Embryonic facial prominence (tissue), 1 donor: ENCODE results near the gene RNF103.
"Not testable (repeated sequence)": the region's sequence is repeated elsewhere in the genome, so short reads cannot be mapped to it uniquely, and the experiment has no call there.

Source experiments
- DNase-seq: peaks from one replicate; pipeline ENCODE4 v3.0.0-alpha.2; 2016; ENCODE audit errors: extremely low spot score

The RNF103 gene, protein sequence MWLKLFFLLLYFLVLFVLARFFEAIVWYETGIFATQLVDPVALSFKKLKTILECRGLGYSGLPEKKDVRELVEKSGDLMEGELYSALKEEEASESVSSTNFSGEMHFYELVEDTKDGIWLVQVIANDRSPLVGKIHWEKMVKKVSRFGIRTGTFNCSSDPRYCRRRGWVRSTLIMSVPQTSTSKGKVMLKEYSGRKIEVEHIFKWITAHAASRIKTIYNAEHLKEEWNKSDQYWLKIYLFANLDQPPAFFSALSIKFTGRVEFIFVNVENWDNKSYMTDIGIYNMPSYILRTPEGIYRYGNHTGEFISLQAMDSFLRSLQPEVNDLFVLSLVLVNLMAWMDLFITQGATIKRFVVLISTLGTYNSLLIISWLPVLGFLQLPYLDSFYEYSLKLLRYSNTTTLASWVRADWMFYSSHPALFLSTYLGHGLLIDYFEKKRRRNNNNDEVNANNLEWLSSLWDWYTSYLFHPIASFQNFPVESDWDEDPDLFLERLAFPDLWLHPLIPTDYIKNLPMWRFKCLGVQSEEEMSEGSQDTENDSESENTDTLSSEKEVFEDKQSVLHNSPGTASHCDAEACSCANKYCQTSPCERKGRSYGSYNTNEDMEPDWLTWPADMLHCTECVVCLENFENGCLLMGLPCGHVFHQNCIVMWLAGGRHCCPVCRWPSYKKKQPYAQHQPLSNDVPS

DNA sequence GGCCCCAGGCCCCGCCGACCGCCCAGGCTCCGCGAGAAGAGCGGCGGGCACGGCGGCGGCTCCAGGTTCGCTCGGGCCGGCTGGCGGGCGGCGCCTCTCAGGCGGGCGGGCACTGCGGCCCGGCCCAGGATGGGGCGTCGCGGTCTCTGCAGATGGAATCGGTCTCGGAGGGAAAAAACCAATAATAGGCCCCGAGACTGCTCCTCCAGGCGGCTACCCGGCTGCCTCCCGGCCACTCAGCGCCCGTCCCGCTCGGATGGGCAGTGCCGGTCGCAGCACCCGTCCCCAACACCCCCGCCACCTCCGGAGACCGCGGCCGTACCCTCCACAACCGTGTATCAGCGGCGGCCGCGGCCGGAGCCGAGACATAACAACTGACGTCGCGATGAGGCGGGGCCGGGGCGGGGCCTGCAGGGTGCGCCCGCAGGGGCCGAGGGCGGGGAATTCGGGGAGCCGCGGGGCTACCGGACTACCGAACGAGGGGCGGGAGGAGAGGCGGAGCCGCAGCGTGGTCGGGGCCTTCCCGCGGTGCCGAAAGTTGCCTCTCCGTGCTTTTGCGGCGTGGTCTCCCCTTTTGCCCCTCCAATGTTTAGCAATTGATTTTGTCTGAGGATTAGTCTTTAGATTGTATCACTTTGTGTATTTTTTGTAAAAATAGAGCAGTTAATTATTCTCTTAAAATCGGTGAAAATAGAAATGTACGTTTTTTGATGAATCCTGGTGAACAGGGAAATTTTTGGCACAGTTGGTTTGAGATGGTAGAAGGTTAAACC lies at the start of gene RNF103:
TSS of gene RNF103 (minus strand) at position 372 of the 773 bp plus-strand sequence. CDS start 979 bp downstream, outside the sequence.
- peak; percentile 85 for DNase-seq

DNA sequence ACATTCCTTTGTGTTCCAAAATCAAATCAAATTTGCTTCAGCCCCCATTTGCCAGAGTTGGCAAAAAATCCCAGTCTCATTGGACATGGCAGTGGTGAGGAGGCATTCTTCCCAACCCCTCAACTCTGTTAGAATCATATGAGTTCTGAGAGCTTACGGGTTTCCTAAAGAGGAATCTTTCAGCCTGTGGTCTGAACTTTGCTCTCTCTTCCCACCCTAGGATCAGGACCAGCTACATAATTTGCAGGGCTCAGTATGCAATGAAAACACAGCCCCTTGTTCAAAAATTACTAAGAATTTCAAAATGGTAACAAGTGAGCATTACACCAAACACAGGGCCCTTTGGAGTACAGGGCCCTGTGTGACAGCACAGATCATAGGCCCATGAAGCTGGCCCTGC lies 49.3 kb upstream of the RNF103 start:
- DNase-seq: no peak

DNA sequence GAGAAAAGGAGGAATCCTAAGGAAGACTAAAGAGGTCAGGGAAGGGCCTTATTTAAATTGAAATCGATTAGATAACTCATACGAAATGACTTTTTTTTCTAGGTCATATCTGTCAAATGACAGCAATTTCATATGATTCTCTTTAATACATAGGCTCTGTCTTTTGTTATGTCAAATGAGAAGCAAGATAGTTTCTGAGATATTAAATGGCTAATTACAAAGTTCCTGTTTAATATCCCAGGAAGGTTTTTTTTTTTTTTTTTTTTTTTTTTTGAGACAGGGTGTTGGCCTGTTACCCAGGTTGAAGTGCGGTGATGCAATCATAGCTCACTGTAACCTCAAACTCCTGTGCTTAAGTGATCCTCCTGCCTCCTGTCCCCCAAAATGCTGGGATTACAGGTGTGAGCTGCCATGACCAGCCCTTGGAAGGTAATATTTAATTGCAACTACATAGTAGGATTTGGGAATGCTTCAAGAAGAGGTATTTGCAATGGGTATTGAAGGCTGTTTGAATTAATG lies 48.4 kb upstream of the RNF103 start:
- DNase-seq: no peak

DNA sequence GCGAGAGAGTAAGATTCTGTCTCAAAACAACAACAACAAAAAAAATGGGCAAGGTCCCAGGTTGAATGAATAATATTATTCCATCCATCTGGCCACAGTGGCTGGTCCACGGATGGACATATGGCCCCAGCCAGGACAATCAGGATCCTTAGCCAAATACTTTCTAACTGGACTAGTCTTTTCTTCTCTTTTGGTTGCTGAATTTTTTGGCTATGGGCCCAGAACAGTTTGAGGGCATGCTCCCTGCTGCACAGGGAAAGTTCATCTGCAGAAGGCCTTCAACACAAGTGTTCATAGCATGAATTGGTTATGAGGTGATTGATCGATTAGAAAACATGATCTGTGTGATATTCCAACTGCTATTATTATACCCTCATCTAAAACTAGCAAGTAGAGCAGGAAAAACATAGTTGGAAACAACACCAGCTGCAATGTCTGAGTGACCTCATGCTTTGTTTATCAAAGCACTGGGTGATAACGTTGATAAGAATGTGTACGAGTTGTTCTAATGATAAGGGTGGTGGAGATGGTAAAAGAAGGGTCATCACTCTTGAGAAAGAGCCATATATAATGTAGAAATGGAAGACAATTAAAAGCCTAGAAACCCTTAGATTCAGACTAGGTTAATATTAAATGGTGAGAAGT lies 47.8 kb upstream of the RNF103 start:
- DNase-seq: no peak

DNA sequence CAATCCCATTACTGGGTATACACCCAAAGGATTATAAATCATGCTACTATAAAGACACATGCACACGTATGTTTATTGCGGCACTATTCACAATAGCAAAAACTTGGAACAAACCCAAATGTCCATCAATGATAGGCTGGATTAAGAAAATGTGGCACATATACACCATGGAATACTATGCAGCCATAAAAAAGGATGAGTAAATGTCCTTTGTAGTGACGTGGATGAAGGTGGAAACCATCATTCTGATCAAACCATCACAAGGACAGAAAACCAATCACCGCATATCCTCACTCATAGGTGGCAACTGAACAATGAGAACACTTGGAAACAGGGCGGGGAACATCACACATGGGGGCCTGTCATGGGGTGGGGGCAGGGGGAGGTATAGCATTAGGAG lies 45.7 kb upstream of the RNF103 start:
- DNase-seq: not testable (repeated sequence)

DNA sequence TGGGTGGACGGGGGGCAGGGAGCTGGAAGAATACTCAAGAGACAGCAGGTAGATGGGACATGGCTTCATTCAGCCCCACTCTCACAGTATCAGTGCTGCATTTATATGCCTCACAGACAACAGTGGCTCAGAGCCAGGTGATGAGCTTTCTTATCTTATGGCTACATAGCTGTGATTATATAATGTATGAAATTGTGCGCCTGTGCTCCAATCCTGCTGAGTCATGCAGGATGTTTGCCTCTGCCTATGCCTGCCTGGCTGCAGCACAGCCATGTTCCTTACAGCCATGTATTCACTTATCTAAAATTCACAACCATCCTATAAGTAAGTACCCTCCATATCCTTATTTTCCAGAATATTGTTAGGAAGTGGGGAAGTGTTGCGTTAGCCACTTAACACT lies 37.7 kb upstream of the RNF103 start:
- DNase-seq: no peak

DNA sequence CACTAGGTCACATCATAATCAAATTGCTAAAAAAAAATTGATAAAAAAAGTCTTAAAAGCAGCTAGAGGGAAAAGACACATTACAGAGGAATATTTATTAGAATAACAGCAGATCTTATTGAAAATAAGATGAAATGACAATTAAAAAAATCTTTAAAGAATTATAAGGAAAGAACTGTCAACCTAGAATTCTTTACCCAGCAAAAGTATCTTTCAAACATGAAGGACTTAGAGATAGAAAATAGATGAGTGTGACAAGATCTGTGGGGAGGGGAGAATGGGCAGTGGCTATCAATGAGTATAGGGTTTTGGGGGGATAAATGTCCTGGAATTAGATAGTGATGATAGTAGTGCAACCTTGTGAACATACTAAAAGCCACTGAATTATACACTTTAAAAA lies 26.5 kb upstream of the RNF103 start:
- no peak for DNase-seq

DNA sequence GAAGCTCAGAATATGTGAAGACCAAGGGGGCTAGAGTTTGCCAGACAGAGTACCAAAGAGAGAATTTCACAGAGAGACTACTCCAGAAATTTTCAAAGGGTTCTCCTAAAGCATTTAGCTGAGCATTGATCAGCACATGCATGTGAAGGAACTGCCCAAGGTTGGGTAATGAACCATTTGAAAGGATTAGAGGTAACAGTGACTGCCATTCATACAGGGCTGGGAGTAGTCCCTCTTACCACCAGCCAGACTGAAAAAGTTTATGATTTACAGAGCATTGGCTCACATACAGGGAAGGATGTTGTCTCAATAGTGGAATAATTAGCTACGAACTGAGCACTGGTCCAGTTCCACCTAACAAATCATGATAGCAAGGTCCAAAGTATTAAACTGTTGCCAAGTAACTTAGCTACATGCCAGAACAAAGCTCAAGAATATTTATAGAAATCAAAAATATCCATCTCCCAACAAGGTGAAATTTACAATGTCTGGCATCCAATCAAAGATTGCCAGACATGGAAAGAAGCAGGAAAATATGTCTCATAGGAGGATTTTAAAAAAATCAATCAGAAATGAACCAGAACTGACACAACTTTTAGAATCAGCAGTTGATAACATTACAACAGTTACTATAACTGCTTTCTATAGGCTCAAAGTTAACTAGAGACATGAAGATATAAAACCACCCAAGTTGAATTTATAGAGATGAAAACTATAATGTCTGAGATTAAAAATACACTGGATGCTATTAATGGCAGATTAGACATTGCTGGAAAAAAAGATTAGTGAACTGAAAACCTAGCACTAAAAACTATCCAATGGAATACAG lies 25.7 kb upstream of the RNF103 start:
- no peak for DNase-seq

DNA sequence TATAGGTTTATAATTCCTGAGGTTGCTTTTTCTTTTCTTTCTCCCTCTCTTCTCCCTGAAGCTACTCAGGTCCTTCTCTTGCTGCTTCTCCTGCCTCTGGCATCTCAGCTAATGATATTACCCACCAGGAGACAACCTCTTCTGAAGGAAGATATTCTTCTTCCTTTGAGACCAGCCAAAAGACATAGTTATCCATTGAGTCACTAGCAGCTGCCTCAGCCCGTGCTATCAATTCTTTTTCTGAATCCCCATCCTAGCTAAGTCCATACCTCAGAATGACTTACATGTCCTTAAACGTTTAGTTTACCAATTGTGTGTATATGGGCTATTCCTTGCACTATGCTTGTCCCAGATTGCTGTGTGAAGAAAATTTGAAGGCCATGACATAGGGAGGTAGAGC lies 25.0 kb upstream of the RNF103 start:
- DNase-seq: no peak

DNA sequence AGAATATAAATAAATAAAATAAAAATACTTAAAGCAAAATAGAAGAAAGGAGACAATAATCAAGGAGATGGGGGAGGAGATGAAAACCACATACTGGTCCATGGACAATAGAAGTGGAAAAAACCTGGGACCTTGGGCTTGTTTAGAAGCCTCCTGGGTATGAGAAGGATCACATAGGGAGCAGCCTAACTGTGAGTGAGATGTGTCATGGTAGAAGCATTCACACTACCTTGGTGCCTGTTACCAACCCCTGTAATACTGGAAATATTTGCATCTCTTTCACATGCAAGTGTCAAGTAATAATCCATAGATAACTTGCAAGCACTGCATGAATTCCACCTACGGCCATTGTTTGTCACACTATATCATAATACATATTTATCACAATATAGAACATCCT lies 23.2 kb upstream of the RNF103 start:
- no peak for DNase-seq

DNA sequence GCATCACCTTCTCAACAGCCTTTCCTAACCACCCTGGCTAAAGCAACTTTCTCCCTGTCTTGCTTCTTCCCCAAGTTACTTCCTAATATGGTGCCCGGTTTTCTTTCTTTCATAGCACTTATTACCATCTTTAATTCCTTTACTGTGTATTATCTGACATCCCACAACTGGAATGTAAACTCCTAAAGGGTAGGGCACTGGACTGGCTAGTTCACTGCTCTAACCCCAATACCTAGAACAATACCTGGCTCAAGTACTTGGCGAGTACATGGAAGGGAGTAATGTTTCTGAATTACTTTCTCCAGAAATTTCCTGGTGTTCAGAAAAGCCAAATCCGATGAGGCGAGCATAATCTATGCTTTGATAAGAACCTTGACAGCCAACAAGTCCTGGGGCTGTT lies 22.7 kb upstream of the RNF103 start:
- no peak for DNase-seq

DNA sequence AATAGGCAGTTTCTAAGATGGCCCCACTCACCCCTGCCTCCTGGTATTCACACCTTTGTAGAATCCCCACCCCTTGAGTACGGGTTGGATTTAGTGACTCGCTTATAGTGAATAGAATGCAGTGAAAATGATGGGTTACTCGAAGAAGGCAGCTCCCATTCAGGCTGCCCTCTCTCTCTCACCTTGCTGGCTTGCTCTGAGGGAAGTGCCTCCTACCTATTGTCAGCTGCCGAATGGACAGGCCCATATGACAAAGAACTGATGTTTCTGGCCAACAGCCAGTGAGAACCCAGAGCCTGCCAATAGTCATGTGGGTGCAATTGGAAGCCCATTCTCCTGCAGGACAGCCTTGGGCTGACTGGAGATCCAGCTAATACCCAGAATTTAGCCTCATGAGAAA lies 22.1 kb upstream of the RNF103 start:
- DNase-seq: no peak

DNA sequence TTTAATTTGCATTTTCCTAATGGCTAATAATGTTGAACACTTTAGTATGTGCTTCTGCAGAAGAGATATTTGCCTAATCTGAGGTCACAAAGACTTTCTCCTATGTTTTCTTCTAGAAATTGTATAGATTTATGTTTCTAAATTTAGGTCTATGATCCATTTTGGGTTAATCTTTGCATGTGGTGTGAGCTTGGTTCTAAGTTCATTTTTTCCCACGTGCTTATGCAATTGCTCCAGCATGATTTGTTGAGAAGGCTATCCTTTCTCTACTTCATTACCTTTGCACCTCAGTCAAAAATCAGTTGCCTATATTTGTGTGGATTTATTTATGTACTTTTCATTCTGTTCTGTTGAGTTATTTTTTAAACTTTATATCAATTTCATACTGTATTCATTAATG lies 15.0 kb upstream of the RNF103 start:
- DNase-seq: no peak

DNA sequence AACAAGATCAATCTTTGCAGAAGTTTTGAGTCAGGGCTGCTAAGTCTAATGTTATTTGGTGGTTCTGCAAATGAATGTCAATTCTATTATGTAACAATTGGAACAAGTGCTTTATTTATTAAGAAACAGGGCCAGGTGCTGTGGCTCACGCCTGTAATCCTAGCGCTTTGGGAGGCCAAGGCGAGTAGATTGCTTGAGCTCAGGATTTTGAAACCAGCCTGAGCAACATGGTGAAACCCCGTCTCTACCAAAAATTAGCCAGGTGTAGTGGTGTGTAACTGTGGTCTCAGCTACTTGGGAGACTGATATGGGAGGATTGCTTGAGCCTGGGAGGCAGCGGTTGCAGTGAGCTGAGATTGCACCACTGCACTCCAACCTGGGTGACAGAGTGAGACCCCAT lies 13.2 kb upstream of the RNF103 start:
- no peak for DNase-seq

DNA sequence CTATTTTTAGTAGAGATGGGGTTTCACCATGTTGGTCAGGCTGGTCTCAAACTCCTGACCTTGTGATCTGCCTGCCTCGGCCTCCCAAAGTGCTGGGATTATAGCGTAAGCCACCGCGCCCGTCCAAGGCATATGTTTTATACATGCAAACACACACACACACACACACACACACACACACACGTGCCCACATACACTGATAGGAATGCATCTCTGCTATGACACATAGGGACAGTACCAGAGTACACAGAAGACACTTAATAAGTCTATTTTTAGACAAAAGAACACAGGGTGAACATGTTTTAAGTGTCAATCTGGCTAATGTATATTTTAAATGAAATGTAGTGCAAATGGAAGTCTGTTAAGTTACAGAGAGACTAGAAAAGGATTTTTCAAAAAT lies 10.7 kb upstream of the RNF103 start:
- DNase-seq: no peak

DNA sequence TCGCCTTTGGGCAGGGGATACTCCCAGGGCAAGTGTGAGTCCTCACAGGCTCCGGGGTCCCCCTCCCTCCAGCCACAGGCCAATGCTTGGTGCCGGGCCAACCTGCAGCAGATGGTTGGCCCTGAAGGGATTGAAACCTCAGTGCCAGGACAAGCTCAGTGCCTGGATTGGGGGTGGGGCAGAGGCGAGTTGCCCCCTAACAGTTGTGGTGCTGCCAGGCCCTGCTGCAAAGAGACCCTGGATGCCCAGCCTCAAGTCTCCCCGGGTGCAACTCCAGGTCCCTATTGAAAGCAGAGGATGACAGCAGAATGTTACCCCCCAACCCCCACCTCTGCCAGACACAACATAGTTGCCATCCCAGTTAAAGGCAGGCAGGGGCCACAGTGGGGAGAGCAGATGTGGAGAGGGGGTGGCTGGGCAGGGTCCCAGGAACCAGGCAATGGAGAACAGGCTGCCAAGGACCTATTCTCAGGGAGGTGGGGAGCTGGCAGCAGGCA lies 9.5 kb upstream of the RNF103 start:
- no peak for DNase-seq

DNA sequence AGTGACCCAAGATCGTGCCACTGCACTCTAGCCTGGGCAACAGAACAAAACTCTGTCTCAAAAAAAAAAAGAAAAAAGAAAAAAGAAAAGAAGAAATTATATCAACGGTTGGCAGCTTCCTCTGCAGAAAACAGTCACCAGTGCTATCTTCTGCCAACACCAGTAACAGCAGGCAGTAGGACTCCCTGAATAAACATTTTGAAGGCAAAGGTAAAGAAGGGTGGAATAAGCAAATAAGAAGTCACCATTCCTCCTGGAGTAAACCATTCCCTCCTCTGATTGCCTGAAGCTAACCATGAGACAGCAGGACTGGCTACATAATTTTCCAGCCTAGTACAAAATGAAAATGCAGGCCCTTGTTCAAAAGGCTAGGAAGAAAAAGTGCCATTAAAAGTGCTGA lies 9.0 kb upstream of the RNF103 start:
- DNase-seq: no peak

DNA sequence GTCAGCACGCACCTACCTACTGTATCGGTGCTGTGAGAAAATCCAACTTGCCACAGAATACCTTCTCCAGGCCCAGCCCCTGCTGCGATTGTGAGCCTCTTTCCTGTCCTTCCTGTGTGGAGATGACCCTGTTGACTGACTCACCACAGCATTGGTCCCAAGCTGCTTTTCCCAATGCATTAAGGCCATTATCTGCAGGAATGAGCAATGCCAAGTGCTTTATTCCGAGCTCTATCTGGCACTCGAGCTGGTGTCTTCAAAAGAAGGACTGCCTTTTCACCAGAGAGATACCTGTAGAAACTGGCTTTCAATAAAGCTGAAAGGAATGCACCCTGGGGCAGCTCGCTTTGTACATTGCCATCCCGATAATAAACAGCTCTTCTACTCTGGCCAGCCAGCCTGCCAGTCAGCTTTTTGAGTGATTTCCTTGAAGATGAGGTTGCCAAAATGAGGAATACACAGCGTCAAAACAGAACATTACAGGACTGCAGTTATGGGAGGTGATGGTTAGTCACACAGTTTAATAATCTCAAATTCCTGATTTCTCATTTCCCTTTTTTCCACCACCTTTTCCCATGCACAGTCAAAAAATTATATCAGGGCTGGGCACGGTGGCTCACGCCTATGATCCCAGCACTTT lies 8.3 kb upstream of the RNF103 start:
- DNase-seq: no peak

DNA sequence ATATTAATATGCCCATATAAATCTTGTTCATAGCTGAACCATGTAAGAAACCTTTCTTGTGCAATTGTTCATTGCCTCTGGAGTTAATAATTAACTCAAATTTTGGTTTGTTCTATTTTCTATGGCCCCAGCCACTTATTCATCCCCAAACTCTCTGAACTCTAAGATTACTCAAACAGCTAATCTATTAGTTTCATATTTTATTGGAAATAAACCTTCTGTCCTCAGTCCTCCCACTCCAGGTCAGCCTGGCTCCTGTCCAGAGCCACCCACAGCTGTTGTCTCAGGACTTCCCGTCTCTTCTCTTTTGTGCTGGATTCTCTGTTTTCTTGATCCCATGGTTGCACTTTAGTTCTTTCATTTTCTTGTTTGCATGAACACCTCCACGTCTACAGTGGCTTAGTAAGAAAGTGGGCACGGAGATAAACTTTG lies 4.4 kb upstream of the RNF103 start:
- no peak for DNase-seq

DNA sequence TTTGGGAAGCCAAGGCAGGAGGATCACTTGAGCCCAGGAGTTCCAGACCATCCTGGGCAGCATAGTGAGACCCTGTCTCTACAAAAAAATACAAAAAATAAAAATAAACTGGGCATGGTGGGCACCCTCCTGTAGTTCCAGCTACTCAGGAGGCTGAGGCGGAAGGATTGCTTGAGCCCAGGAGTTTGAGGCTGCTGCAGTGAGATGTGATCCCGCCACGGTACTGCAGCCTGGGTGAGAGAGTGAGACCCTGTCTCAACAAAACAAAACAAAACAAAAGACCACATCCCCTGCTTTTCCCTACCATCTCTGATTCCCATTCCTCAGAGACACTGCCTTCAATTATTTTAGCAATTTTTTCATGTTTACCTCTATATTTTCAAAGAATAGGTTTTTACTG lies 3.9 kb upstream of the RNF103 start:
- DNase-seq: no peak
